ENCODE data around the gene TXNRD2. TPM values are rescaled to one million over a fixed set of nuclear protein-coding genes. Genes with fewer than 3 reads are reported as not detected.
A peak's percentile ranks its signal among the peaks of the same experiment; 100 is the strongest.

The TXNRD2 gene
- total RNA-seq, 1 donor from 2014 or later, result 25.7 TPM

DNA sequence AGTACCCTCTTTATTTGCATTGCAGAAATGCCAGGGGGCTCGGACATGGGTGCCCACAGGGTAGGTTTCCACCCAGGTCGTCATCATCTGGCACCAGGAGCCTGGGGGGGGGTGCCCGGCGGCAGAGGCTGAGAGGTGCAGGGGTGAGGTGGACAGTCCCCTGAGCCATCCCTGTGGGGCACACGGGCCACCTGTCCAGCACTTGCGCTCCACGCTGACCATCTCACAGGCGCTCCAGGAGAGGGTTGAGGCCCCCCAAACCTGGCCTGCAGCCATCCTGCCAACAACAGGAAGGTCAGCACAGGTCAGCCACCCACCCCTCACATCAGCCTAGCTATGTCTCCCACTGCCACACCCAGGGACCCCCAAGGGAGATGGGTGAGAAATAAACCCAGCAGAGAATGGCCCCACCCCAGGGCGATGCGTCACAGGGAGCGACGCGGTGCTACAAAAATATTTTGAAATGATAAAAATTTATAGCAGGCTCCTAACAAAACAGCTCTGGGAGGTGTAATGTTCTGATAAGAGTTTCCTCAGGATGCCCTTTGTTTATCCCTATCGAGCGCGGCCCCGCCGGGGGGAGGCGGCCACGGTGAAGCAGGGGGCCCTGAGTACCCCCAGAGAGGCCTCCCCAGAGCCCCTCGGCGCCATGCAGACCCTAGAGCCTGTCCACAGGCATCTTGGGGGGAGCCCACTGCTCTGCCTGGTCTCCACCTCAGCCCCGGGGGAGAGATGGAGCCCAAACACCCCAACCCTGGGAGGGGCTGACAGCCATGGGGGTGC, 65.9 kb downstream of the TXNRD2 start:
- Mint-ChIP-seq H3K27ac (ENCODE audit: unreplicated experiment) (no peak overlapping the region), H3K27me3 (ENCODE audit: low read depth, unreplicated experiment) (no peaks in the 10 kb centered on the region), H3K4me1 (ENCODE audit: low read depth, unreplicated experiment) (peaks cover 17% of the 10 kb centered on the region), H3K9me3 (ENCODE audit: unreplicated experiment) (no peaks in the 10 kb centered on the region), H3K4me3 (ENCODE audit: unreplicated experiment) (no peak overlapping the region), H3K36me3 (ENCODE audit: low read depth, unreplicated experiment) (no peaks in the 10 kb centered on the region)
- peaks cover 51% of the 10 kb centered on the region for H3K4me1 ChIP-seq (ENCODE audit: insufficient read depth, low read length)
- no peaks in the 10 kb centered on the region for H3K27me3 ChIP-seq (ENCODE audit: insufficient read depth, low read length)
- no peaks in the 10 kb centered on the region for H3K9me3 ChIP-seq (ENCODE audit: insufficient read depth, low read depth, low read length)
- no peak for DNase-seq (ENCODE audit: low read depth)
- peaks cover 9% of the 10 kb centered on the region for H3K79me2 ChIP-seq (ENCODE audit: insufficient read depth, low read length)
- H3K36me3 ChIP-seq (ENCODE audit: insufficient read depth, low read length), result no peaks in the 10 kb centered on the region
- no peak overlapping the region for H3K27ac ChIP-seq (ENCODE audit: low read depth, low read length)
- H2AFZ ChIP-seq (ENCODE audit: low read depth, low read length), result no peak overlapping the region
- no peak for FAIRE-seq
- TF ChIP-seq EZH2 (IDR thresholded peaks at IDR 0.05; ENCODE audit: insufficient read depth, low read length), result no peak
- TF ChIP-seq, protein P1, sequence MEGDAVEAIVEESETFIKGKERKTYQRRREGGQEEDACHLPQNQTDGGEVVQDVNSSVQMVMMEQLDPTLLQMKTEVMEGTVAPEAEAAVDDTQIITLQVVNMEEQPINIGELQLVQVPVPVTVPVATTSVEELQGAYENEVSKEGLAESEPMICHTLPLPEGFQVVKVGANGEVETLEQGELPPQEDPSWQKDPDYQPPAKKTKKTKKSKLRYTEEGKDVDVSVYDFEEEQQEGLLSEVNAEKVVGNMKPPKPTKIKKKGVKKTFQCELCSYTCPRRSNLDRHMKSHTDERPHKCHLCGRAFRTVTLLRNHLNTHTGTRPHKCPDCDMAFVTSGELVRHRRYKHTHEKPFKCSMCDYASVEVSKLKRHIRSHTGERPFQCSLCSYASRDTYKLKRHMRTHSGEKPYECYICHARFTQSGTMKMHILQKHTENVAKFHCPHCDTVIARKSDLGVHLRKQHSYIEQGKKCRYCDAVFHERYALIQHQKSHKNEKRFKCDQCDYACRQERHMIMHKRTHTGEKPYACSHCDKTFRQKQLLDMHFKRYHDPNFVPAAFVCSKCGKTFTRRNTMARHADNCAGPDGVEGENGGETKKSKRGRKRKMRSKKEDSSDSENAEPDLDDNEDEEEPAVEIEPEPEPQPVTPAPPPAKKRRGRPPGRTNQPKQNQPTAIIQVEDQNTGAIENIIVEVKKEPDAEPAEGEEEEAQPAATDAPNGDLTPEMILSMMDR (IDR thresholded peaks at IDR 0.05; ENCODE audit: insufficient read depth, low read depth, low read length), result no peak
- peak overlapping the region; percentile 43 for H3K4me2 ChIP-seq (ENCODE audit: low read length)
- no peaks in the 10 kb centered on the region for H4K20me1 ChIP-seq (ENCODE audit: insufficient read depth, low read length)
- no peak overlapping the region for H3K4me3 ChIP-seq (ENCODE audit: insufficient read depth, low read depth, low read length)
- no peak overlapping the region for H3K9ac ChIP-seq (ENCODE audit: low read length)

DNA sequence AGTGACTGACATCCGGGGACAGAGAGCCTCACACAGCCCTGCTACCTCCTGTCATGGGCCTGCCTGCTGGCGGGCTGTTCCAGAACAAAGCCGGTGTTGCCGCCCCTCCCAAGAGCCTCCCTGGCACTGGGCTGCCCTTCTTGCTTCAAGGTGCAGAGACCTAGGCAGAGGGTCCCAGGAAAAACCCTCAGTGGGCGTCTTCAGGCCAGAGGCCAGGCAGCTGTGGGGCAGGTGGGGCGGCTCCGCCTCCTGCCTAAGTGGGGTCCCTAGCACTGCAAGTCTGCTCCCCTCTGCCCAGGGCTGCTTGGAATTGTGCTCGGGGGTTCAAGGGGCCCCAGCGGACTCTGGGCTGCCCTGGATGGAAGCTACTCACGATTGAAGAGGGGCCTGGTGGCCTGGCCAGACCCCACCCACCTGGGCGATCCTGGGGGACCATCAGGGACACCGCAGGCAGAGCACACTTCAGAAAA, 66.5 kb downstream of the TXNRD2 start:
- DNase-seq (ENCODE audit: low read depth) (no peak), FAIRE-seq (no peak)
- H4K20me1 ChIP-seq (ENCODE audit: insufficient read depth, low read length), result no peaks in the 10 kb centered on the region
- Mint-ChIP-seq H3K4me3 (ENCODE audit: unreplicated experiment) (no peak overlapping the region), H3K27ac (ENCODE audit: unreplicated experiment) (no peak overlapping the region), H3K36me3 (ENCODE audit: low read depth, unreplicated experiment) (no peaks in the 10 kb centered on the region), H3K9me3 (ENCODE audit: unreplicated experiment) (no peaks in the 10 kb centered on the region), H3K4me1 (ENCODE audit: low read depth, unreplicated experiment) (peaks cover 12% of the 10 kb centered on the region), H3K27me3 (ENCODE audit: low read depth, unreplicated experiment) (no peaks in the 10 kb centered on the region)
- TF ChIP-seq, protein P1 (IDR thresholded peaks at IDR 0.05; ENCODE audit: insufficient read depth, low read depth, low read length), result no peak
- TF ChIP-seq EZH2 (IDR thresholded peaks at IDR 0.05; ENCODE audit: insufficient read depth, low read length), result no peak
- H3K27me3 ChIP-seq (ENCODE audit: insufficient read depth, low read length), result no peaks in the 10 kb centered on the region
- no peaks in the 10 kb centered on the region for H3K9me3 ChIP-seq (ENCODE audit: insufficient read depth, low read depth, low read length)
- H3K9ac ChIP-seq (ENCODE audit: low read length), result peak overlapping the region; percentile 44
- H3K4me2 ChIP-seq (ENCODE audit: low read length), result peak overlapping the region; percentile 31
- no peak overlapping the region for H3K27ac ChIP-seq (ENCODE audit: low read depth, low read length)
- H3K4me3 ChIP-seq (ENCODE audit: insufficient read depth, low read depth, low read length), result no peak overlapping the region
- no peak overlapping the region for H2AFZ ChIP-seq (ENCODE audit: low read depth, low read length)
- H3K36me3 ChIP-seq (ENCODE audit: insufficient read depth, low read length), result no peaks in the 10 kb centered on the region
- peaks cover 45% of the 10 kb centered on the region for H3K4me1 ChIP-seq (ENCODE audit: insufficient read depth, low read length)
- peaks cover 4% of the 10 kb centered on the region for H3K79me2 ChIP-seq (ENCODE audit: insufficient read depth, low read length)
